Measurements from ENCODE around the gene SYAP1. TPM values are rescaled to one million over a fixed set of nuclear protein-coding genes. Genes with fewer than 3 reads are reported as not detected.

The SYAP1 gene
- total RNA-seq = 10 to 100 TPM; 14.6 to 25.4 (median 17.5) TPM
- polyA plus RNA-seq = 10 to 100 TPM in 1 of 2 donors, 1 to 10 TPM in 1; 9.7 to 10.9 TPM
- long read RNA-seq, donor 1, full-length matches to known transcripts = 34 of 40 reads
- long read RNA-seq, donor 1, partial matches to known transcripts = 3 of 40 reads
- long read RNA-seq, donor 1, other reads (novel, unspliced or antisense) = 3 of 40 reads
- long read RNA-seq, donor 2, full-length matches to known transcripts = 50 of 57 reads
- long read RNA-seq, donor 2, partial matches to known transcripts = 5 of 57 reads
- long read RNA-seq, donor 2, other reads (novel, unspliced or antisense) = 2 of 57 reads
- long read RNA-seq, donor 3, full-length matches to known transcripts = 82 of 94 reads
- long read RNA-seq, donor 3, partial matches to known transcripts = 3 of 94 reads
- long read RNA-seq, donor 3, other reads (novel, unspliced or antisense) = 9 of 94 reads

- H3K36me3 ChIP-seq = peaks cover 0 to 7% (median 0%) of the 10 kb centered on the region in 9 donors
- peak within 1 kb of the TSS; percentile 38 to 84 (median 73) for H3K4me3 ChIP-seq
- TF ChIP-seq CTCF (IDR thresholded peaks at IDR 0.05) = no peak
- WGBS, 2 donors = 0% methylated on average over 42 to 54 of the region's 54 CpGs
- H3K4me1 ChIP-seq = peaks cover 0 to 32% (median 5%) of the 10 kb centered on the region in 9 donors
- peak within 1 kb of the TSS; percentile 66 to 97 (median 94) for H3K27ac ChIP-seq
- peaks cover 0 to 12% (median 0%) of the 10 kb centered on the region in 7 donors for H3K27me3 ChIP-seq
- DNase-seq = peak; percentile 92 to 93
- H3K9me3 ChIP-seq = no peaks in the 10 kb centered on the region
- intact Hi-C loops (cut with DNase I) = loop anchor here in 3 of 10 donors (5.0 to 10.0 kb wide), 2 partner anchors 68 to 145 kb away; partner anchors contain the start of gene TXLNG (in 3 of the 3)
- peak; percentile 98 to 99 (median 99) for ATAC-seq
Measured at GRCh38 chrX:16719334-16720084, at the start of gene SYAP1. SYAP1 (plus strand) TSS chrX:16719612; CDS start chrX:16719725, 113 bp downstream.

- Histone ChIP-seq H3K27me3 (peaks cover 0 to 32% (median 0%) of the 10 kb centered on the region in 7 donors), H3K27ac (no peak overlapping the region), H3K4me3 (no peak overlapping the region), H3K4me1 (no peaks in the 10 kb centered on the region), H3K36me3 (peaks cover 0 to 43% (median 0%) of the 10 kb centered on the region in 9 donors), H3K9me3 (no peaks in the 10 kb centered on the region)
- no peak for DNase-seq
- peak in 7 of 9 donors; percentile 14 to 48 (median 40) for TF ChIP-seq CTCF (IDR thresholded peaks at IDR 0.05)
- no peak for ATAC-seq
- intact Hi-C loops (cut with DNase I) = loop anchor here in 1 of 10 donors (10.0 kb wide), 1 partner anchor 546 kb away; the partner anchor contains the start of gene GRPR
Measured at GRCh38 chrX:16671005-16671404, 48.4 kb upstream of the SYAP1 start.

- intact Hi-C loops (cut with DNase I) = loop anchor here in 1 of 10 donors (10.0 kb wide), 1 partner anchor 554 kb away; the partner anchor contains the start of gene GRPR
- no peak overlapping the region for H3K27ac ChIP-seq
- no peaks in the 10 kb centered on the region for H3K4me1 ChIP-seq
- WGBS, 2 donors = 57 to 62% methylated on average over 11 of the region's 11 CpGs
- ATAC-seq = peak in 1 of 8 donors; percentile 44
- H3K9me3 ChIP-seq = no peaks in the 10 kb centered on the region
- no peak for TF ChIP-seq CTCF (IDR thresholded peaks at IDR 0.05)
- peaks cover 0 to 85% (median 10%) of the 10 kb centered on the region in 9 donors for H3K36me3 ChIP-seq
- DNase-seq = no peak
- H3K27me3 ChIP-seq = peaks cover 0 to 70% (median 0%) of the 10 kb centered on the region in 7 donors
- no peak overlapping the region for H3K4me3 ChIP-seq
Measured at GRCh38 chrX:16678689-16679088, 40.7 kb upstream of the SYAP1 start.

Data from heart right ventricle (tissue), 16 donors.